B cell (primary cell): Measurements from ENCODE around the gene VTI1A. TPM values are rescaled to one million over a fixed set of nuclear protein-coding genes. Genes with fewer than 3 reads are reported as not detected.

Experiments
- ATAC-seq: fragments of 200-7000 bp; cut with Tn5 transposase; one replicate; pipeline ENCODE4 v1.10.0; 2021; ENCODE audit warnings: low read depth, mild to moderate bottlenecking, moderate number of reproducible peaks, moderate library complexity
- CTCF ChIA-PET: fragments of 350-600 bp; sonication (Branson Sonifier 250); formaldehyde crosslinking; loops from one replicate; lab custom pipeline; 2021; ENCODE audit warnings: antibody characterized with exemption, inconsistent platforms; lab: Charles Lee
- POLR2A ChIA-PET: fragments of 350-600 bp; sonication (Branson Sonifier 250); formaldehyde crosslinking; loops from one replicate; lab custom pipeline; 2021; ENCODE audit warnings: antibody characterized with exemption; lab: Charles Lee
- DNase-seq: peaks from one replicate; pipeline ENCODE4 v3.0.0; 2013
- H2AFZ ChIP-seq: 2 replicates; pipeline ENCODE4 v1.6.1; 2012; ENCODE audit warnings: mild to moderate bottlenecking, low read depth, low read length; ENCODE audit not compliant: insufficient read depth, poor library complexity, severe bottlenecking
- H3K27ac ChIP-seq, 2 donors: 1 replicate in 1 of 2; 2 replicates in 1 of 2; pipeline ENCODE4 v1.5.1; 2012 to 2013; ENCODE audit warnings: low read length in 2 of 2, mild to moderate bottlenecking in 2 of 2, moderate library complexity in 1 of 2
- H3K27me3 ChIP-seq, 4 experiments: fragments of 200-600 bp in 1 of 4; sonication (generic) in 1 of 4; replicated peaks in 1 of 4; 1 replicate in 2 of 4; 2 replicates in 2 of 4; pipeline versions ENCODE4 v1.6.1 to v1.7.0; 2013 to 2016; ENCODE audit warnings: low read length in 3 of 4, mild to moderate bottlenecking in 2 of 4, mixed read lengths in 1 of 4, moderate library complexity in 1 of 4; ENCODE audit not compliant: insufficient read depth in 4 of 4, control insufficient read depth in 3 of 4; ENCODE audit errors: control extremely low read depth in 1 of 4
- H3K36me3 ChIP-seq, 2 experiments: replicated peaks in 1 of 2; 1 replicate in 1 of 2; 2 replicates in 1 of 2; pipeline versions ENCODE4 v1.6.1 to v1.7.1; 2013; ENCODE audit warnings: low read length in 1 of 2; ENCODE audit not compliant: insufficient read depth in 2 of 2, control insufficient read depth in 1 of 2; ENCODE audit errors: control extremely low read depth in 1 of 2, extremely low read depth in 1 of 2
- H3K4me1 ChIP-seq, 2 donors: fragments of 200-600 bp in 1 of 2; sonication (generic) in 1 of 2; 1 replicate in 1 of 2; 2 replicates in 1 of 2; pipeline versions ENCODE4 v1.5.1 to v1.6.1; 2013 to 2017; ENCODE audit warnings: low read length in 2 of 2; ENCODE audit not compliant: control insufficient read depth in 2 of 2, insufficient read depth in 2 of 2
- H3K4me2 ChIP-seq: replicated peaks from 2 replicates; pipeline ENCODE3; 2012; ENCODE audit warnings: mild to moderate bottlenecking, low read depth, low read length; ENCODE audit not compliant: poor library complexity, severe bottlenecking
- H3K4me3 ChIP-seq, 5 experiments: fragments of 200-600 bp in 1 of 5; sonication (generic) in 1 of 5; 1 replicate in 3 of 5; 2 replicates in 2 of 5; pipeline versions ENCODE4 v1.5.1 to v1.7.0; 2011 to 2016; ENCODE audit warnings: low read length in 4 of 5, mild to moderate bottlenecking in 4 of 5, low read depth in 2 of 5, control low read depth in 1 of 5, moderate library complexity in 1 of 5; ENCODE audit not compliant: insufficient read depth in 1 of 5; ENCODE audit errors: control extremely low read depth in 1 of 5, extremely low read depth in 1 of 5
- H3K79me2 ChIP-seq: fragments of 200-600 bp; sonication (generic); one replicate; pipeline ENCODE4 v1.6.0; 2016; ENCODE audit warnings: low read length; ENCODE audit not compliant: control insufficient read depth, insufficient read depth
- H3K9ac ChIP-seq: fragments of 200-600 bp; sonication (generic); 2 replicates; pipeline ENCODE4 v1.6.1; 2017; ENCODE audit warnings: mild to moderate bottlenecking, low read length, moderate library complexity
- H3K9me3 ChIP-seq, 3 donors: one replicate each; pipeline versions ENCODE4 v1.6.1 to v1.7.1; 2013; ENCODE audit warnings: low read length in 2 of 3; ENCODE audit not compliant: control insufficient read depth in 2 of 3, insufficient read depth in 1 of 3; ENCODE audit errors: control extremely low read depth in 1 of 3
- H4K20me1 ChIP-seq: 2 replicates; pipeline ENCODE4 v1.6.0; 2012; ENCODE audit warnings: mild to moderate bottlenecking, low read length; ENCODE audit not compliant: insufficient read depth, control insufficient read depth, poor library complexity, severe bottlenecking
- H3K27ac Mint-ChIP-seq: one replicate; pipeline ENCODE4 v1.8.0; 2021; ENCODE audit warnings: mixed read lengths
- H3K27me3 Mint-ChIP-seq: one replicate; pipeline ENCODE4 v1.8.0; 2021; ENCODE audit warnings: mixed read lengths
- H3K4me1 Mint-ChIP-seq: one replicate; pipeline ENCODE4 v1.8.0; 2021; ENCODE audit warnings: mixed read lengths
- H3K4me3 Mint-ChIP-seq: one replicate; pipeline ENCODE4 v1.8.0; 2021; ENCODE audit warnings: mixed read lengths
- H3K9me3 Mint-ChIP-seq: one replicate; pipeline ENCODE4 v1.8.0; 2022; ENCODE audit warnings: mixed read lengths; ENCODE audit not compliant: insufficient read depth
- EZH2 ChIP-seq: IDR thresholded peaks from 2 replicates; pipeline ENCODE4 v1.6.1; 2012; ENCODE audit warnings: borderline replicate concordance, low read depth, mild to moderate bottlenecking, moderate library complexity, low read length; ENCODE audit not compliant: insufficient read depth, poor library complexity, severe bottlenecking
- WGBS: methylation state at CpG from one replicate; pipeline ENCODE4 v1.1.5; 2013; ENCODE audit warnings: missing lambda C conversion rate; ENCODE audit not compliant: insufficient coverage; 5-methylcytosine and 5-hydroxymethylcytosine counted together
- intact Hi-C: fragments of 100-400 bp; cut with micrococcal nuclease; formaldehyde crosslinking; loops from one replicate; pipeline ENCODE4 v1.10.0; 2022
- polyA plus RNA-seq: library from polyadenylated mRNA; depleted of rRNA; stranded (reverse); fragments of >200 nt; gene quantifications from 2 replicates; pipeline ENCODE4 v1.2.3, GENCODE V29; 2012
- total RNA-seq, 2 donors: library from RNA; stranded (reverse); fragments of 120-200 nt in 1 of 2; gene quantifications; 1 replicate in 1 of 2; 2 replicates in 1 of 2; pipeline versions ENCODE4 v1.2.3 to v1.2.4, GENCODE V29; 2013 to 2022
- TF ChIP-seq, protein P1 (sequence below): fragments of 200-600 bp; IDR thresholded peaks from one replicate; pipeline ENCODE4 v1.8.0; 2022; ENCODE audit warnings: antibody characterized with exemption, mild to moderate bottlenecking

The VTI1A gene
- total and polyA plus RNA-seq, 2 donors (not counting 1 experiment from before 2014, with no cell fraction given): 20.0 to 84.1 TPM

- Histone ChIP-seq H3K4me3 (no peak overlapping the region), H3K36me3 (no peaks in the 10 kb centered on the region), H3K9me3 (no peaks in the 10 kb centered on the region), H3K9ac (no peak overlapping the region), H2AFZ (no peak overlapping the region), H4K20me1 (no peaks in the 10 kb centered on the region), H3K4me2 (no peak overlapping the region), H3K4me1 (no peaks in the 10 kb centered on the region), H3K27ac (no peak overlapping the region), H3K27me3 (no peaks in the 10 kb centered on the region), H3K79me2 (no peaks in the 10 kb centered on the region)
- DNase-seq (no peak), ATAC-seq (no peak)
- TF ChIP-seq, protein P1, sequence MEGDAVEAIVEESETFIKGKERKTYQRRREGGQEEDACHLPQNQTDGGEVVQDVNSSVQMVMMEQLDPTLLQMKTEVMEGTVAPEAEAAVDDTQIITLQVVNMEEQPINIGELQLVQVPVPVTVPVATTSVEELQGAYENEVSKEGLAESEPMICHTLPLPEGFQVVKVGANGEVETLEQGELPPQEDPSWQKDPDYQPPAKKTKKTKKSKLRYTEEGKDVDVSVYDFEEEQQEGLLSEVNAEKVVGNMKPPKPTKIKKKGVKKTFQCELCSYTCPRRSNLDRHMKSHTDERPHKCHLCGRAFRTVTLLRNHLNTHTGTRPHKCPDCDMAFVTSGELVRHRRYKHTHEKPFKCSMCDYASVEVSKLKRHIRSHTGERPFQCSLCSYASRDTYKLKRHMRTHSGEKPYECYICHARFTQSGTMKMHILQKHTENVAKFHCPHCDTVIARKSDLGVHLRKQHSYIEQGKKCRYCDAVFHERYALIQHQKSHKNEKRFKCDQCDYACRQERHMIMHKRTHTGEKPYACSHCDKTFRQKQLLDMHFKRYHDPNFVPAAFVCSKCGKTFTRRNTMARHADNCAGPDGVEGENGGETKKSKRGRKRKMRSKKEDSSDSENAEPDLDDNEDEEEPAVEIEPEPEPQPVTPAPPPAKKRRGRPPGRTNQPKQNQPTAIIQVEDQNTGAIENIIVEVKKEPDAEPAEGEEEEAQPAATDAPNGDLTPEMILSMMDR: no peak
- TF ChIP-seq EZH2: no peak
- no peaks in the 10 kb centered on the region for H3K27me3 Mint-ChIP-seq
- POLR2A ChIA-PET: no interaction called here
- 100% methylated on average over 4 of the region's 7 CpGs for WGBS
- CTCF ChIA-PET: no interaction called here
- intact Hi-C loops: no loop called here
- H3K4me1 Mint-ChIP-seq: no peaks in the 10 kb centered on the region
- H3K27ac Mint-ChIP-seq: no peak overlapping the region
- no peak overlapping the region for H3K4me3 Mint-ChIP-seq
- H3K9me3 Mint-ChIP-seq: no peaks in the 10 kb centered on the region
These were observed 203.6 kb downstream of the VTI1A start for GRCh38 chr10:112650588-112651030.

GRCh38 chr10:112653215-112653614 is 206.2 kb downstream of the VTI1A start:
- H3K9me3 Mint-ChIP-seq: no peaks in the 10 kb centered on the region
- H3K36me3 ChIP-seq: no peaks in the 10 kb centered on the region
- no peaks in the 10 kb centered on the region for H3K4me1 Mint-ChIP-seq
- ChIA-PET POLR2A (no interaction called here), CTCF (no interaction called here)
- H3K27me3 Mint-ChIP-seq: no peaks in the 10 kb centered on the region
- no peak overlapping the region for H3K4me3 ChIP-seq
- H3K27ac Mint-ChIP-seq: no peak overlapping the region
- no peaks in the 10 kb centered on the region for H3K27me3 ChIP-seq
- H3K9me3 ChIP-seq: no peaks in the 10 kb centered on the region
- no peak overlapping the region for H3K4me2 ChIP-seq
- ATAC-seq: no peak
- no peaks in the 10 kb centered on the region for H3K4me1 ChIP-seq
- DNase-seq: no peak
- WGBS: 95% methylated on average over 3 of the region's 6 CpGs
- no peaks in the 10 kb centered on the region for H4K20me1 ChIP-seq
- H3K9ac ChIP-seq: no peak overlapping the region
- H3K4me3 Mint-ChIP-seq: no peak overlapping the region
- H3K27ac ChIP-seq: no peak overlapping the region
- H2AFZ ChIP-seq: no peak overlapping the region
- TF ChIP-seq EZH2: no peak
- TF ChIP-seq, protein P1: no peak
- no peaks in the 10 kb centered on the region for H3K79me2 ChIP-seq
- intact Hi-C loops: no loop called here
